ENCODE results near the gene PDZRN3.

The PDZRN3 gene

GRCh38 chr3:73511571-73512525 is 112.9 kb downstream of the PDZRN3 start:
- no peak for DNase-seq

DNA sequence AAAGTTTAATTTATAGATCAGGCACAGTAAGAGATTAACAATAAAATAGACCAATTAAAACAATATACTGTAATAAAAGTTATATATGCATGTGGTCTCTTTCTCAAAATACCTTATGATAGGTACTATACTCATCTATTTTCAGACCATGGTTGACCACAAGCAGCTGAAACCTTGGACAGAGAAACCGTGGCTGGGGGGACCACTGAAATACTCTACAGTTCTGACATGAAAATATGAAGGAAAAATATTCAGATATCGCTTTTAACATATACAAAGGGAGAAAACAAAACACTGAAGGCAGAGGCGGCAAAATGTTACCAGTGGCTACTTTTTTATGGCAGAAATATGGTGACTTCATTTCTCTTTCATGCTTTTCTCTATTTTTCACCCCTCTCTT is 114.0 kb downstream of the PDZRN3 start:
- DNase-seq = no peak

GRCh38 chr3:73510334-73510733 is 114.4 kb downstream of the PDZRN3 start:
- no peak for DNase-seq

- no peak for DNase-seq
Measured at GRCh38 chr3:73509816-73510215, 114.9 kb downstream of the PDZRN3 start.

DNA sequence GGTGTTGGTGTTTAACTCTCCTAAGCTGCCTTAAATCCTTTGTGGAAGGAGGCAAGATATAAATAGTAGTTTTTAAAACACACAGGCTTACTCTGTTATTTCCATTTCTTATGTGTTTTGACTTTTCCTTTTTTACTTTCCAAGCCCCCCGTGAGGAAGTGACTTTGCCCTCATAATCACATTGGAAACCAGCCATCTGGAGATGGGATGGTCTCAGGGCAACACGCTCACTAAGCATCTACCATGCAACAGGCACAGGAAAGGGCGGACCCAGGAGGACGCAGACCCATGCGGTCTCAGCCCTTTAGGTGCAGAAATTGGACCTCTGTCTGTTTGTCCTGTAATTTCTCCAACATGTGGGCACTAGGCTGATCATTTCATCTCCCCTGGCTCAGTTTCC is 115.7 kb downstream of the PDZRN3 start:
- DNase-seq = no peak

- no peak for DNase-seq
Measured at GRCh38 chr3:73508330-73508954, 116.3 kb downstream of the PDZRN3 start.

GRCh38 chr3:73504852-73505251 is 119.9 kb downstream of the PDZRN3 start:
- DNase-seq = no peak

GRCh38 chr3:73504239-73504638 is 120.5 kb downstream of the PDZRN3 start:
- no peak for DNase-seq

DNA sequence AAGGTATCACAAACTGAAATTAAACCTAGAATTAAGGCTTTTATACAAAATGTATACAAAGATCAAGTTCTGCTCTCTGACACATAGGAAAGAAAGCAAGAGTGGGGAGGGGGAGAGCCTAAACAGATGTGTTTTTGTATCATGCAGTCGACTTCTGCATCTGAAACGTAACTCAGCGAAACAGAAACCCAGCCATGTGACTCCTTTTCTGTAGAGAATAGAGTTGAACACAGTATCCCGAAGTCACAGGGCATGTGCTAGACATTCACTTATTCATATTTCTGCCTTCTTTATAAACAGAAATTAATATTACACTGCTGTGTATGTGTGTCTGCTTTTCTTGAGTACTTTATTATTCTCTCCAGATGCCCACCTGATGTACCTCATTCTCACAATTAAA is 121.0 kb downstream of the PDZRN3 start:
- no peak for DNase-seq

GRCh38 chr3:73502609-73503583 is 121.8 kb downstream of the PDZRN3 start:
- DNase-seq = peak; percentile 21

DNA sequence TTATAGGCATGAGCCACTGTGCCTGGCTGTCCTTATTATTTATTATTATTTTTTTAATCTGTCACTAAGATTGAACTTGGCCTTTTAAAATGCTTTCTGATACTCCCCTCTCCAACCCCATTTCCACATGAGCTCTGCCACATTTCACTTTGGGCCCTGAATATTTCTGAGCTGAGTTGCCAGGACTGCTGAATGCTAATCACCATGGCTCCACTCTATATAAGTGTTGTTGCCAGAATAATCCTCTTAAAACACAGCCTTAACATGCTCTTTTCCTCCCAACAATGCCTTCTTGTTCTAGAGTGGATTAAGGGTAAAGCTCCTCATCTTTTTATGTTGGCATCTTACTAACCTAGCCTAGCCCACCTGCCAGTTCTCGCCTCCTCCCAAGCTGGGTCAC is 124.4 kb downstream of the PDZRN3 start:
- DNase-seq = no peak

GRCh38 chr3:73499787-73500186 is 125.0 kb downstream of the PDZRN3 start:
- DNase-seq = no peak

- DNase-seq = no peak
Measured at GRCh38 chr3:73498764-73499622, 125.7 kb downstream of the PDZRN3 start.

GRCh38 chr3:73497646-73498406 is 126.9 kb downstream of the PDZRN3 start:
- DNase-seq = no peak

- DNase-seq = no peak
Measured at GRCh38 chr3:73493543-73494308, 131.0 kb downstream of the PDZRN3 start.

- DNase-seq = no peak
Measured at GRCh38 chr3:73492186-73492585, 132.6 kb downstream of the PDZRN3 start.

DNA sequence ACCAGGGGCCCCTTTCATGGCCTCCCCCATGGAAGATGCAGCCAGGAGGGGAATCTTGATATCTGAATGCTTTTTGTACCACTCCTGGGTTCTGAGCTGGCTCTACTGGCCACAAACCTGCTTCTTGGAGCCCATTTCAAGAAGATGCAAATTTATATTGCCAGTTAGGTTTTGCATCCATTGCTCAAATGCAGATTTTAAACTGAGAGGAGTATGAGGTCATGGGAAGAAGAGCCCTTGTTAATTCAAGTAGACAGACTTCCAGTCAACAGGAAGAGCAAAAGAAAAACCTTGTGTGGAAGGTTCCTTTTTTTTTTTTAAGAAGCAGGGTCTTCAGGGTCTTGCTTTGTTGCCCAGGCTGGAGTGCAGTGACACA is 133.5 kb downstream of the PDZRN3 start:
- DNase-seq = no peak

DNA sequence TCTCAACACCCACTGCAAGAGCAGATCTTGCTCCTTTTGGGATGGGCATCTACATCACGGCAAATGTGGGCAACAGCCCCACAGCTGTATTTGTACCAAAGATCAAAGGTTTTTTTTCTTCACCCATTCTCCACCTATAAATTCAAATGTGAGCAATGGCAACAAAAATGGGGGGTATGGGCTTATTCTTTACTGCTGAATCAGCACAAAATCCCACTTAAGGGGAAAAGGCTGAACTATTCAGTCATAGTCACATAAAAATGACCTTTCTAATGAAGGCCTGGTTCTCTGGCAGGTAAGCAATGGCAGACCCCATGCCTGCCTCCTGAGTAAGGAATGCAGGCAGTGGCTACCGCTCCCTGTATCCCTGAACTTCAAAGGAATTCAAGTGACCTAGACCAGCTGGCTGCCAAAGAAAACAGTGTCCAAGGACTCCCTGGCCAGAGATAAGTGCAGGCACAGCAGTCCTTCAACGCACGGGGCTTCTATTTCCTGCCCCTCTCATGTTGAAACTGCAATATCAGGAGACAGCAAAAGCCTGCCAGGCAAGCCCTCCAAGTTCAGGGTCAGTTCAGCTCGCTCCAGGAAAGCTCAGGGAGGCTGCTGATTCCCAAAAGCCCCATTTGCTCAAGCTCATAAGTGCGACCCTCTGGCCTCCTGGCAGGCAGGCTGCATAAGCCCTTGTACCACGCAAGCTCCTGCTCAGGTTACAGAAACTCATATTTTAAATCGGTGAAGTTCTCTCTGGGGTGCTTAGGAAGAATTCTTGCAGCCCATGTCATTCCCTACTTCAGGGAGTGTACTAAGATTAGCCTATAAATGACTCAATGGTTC is 134.1 kb downstream of the PDZRN3 start:
- no peak for DNase-seq

DNA sequence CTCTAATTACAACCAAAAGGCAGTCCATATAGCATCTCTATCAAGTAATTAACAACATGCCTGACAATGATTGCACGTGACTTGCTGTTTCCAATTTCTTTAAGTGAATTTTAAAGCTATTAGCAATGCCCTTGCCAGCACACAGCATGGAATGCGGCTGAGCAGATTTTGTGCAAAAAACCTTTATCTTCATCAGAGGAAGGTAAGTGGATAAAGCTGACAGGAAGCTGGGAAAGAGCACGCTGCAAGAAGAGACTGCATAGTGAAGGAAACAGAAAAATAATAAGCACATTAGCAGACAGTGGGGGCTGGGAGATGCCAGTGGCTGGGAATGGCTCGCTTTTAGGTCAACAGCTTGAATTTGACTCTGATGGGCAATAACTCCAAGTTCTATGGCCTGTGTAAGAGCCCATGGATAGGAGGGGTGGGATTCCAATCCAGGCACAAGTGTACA is 138.8 kb downstream of the PDZRN3 start:
- DNase-seq = no peak

All from activated CD4-positive, alpha-beta T cell treated with anti-CD3 and anti-CD28 coated beads for 1 hour (primary cell).